ENCODE data around the gene XXYLT1.
"Not testable (repeated sequence)": the region's sequence is repeated elsewhere in the genome, so short reads cannot be mapped to it uniquely, and the experiment has no call there.

XXYLT1 gene

DNA sequence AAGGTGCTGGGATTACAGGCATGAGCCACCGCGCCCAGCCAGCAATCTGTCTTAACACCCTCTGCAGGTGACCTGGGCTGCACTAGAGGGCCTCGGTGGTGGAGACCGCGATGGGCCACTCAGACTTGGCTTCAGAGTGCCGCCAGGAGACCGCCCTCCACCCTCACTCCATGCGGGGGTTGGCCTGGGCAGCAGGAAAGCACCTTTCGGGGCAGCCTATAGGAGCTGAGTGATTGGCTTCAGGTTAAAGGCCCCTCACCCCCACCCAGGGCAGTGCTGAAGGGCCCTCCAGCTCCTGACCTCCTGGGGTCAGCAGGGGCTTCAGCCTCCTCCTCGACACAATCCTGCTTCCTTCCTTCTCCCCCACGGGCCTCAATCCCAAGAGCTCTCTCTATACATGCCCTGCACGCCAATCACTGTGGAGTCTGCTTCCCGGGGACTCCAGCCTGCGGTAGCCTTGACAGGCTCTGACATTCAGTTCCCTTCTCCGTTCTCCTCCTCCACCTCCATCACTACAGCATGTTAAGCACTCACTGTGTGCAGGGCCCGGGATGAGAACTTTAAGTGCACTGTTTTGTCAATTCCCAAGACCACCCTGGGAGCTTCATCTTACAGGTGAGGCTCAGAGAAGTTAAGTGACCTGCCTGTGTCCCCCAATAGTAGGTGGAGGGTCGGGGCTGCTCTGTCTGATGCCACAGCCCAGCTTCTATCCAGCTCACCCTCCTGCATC lies 225.3 kb downstream of the XXYLT1 start:
- H3K27me3 ChIP-seq (ENCODE audit: control insufficient read depth, insufficient read depth, low read length) = peaks cover 46% of the 10 kb centered on the region
- no peak overlapping the region for H3K9ac ChIP-seq (ENCODE audit: low read depth, low read length)
- H3K36me3 ChIP-seq (ENCODE audit: insufficient read depth, low read length) = no peaks in the 10 kb centered on the region
- no peaks in the 10 kb centered on the region for H3K4me1 ChIP-seq (ENCODE audit: control insufficient read depth, insufficient read depth, low read length)
- H3K4me3 ChIP-seq (ENCODE audit: low read length) = no peak overlapping the region
- no peak overlapping the region for H3K4me2 ChIP-seq (ENCODE audit: low read length)
- no peaks in the 10 kb centered on the region for H3K9me3 ChIP-seq (replicated peaks; ENCODE audit: low read length)

DNA sequence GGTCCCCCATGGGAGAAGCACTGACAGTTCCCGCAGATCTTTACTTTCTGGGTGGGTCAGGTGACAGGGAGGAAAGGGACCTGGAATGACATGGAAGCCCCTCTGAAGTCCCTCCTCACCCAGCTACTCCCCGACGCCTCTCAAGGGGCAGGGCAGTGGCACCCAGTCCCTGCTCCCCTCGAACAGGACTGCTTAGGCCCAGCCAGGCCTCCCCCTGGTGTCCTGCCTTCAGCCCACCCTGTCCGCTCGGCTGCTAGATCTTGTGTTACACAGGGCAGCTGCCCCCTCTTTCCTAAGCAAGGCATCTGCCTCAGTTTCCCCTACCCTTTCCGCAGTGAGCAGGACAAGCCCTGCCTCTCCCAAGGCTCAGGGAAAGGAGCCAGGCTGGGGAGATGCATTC lies 226.5 kb downstream of the XXYLT1 start:
- Histone ChIP-seq H3K9ac (ENCODE audit: low read depth, low read length) (no peak overlapping the region), H3K36me3 (ENCODE audit: insufficient read depth, low read length) (no peaks in the 10 kb centered on the region), H3K4me2 (ENCODE audit: low read length) (no peak overlapping the region), H3K4me3 (ENCODE audit: low read length) (no peak overlapping the region), H3K9me3 (replicated peaks; ENCODE audit: low read length) (no peaks in the 10 kb centered on the region), H3K27me3 (ENCODE audit: control insufficient read depth, insufficient read depth, low read length) (peaks cover 47% of the 10 kb centered on the region), H3K4me1 (ENCODE audit: control insufficient read depth, insufficient read depth, low read length) (no peaks in the 10 kb centered on the region)

DNA sequence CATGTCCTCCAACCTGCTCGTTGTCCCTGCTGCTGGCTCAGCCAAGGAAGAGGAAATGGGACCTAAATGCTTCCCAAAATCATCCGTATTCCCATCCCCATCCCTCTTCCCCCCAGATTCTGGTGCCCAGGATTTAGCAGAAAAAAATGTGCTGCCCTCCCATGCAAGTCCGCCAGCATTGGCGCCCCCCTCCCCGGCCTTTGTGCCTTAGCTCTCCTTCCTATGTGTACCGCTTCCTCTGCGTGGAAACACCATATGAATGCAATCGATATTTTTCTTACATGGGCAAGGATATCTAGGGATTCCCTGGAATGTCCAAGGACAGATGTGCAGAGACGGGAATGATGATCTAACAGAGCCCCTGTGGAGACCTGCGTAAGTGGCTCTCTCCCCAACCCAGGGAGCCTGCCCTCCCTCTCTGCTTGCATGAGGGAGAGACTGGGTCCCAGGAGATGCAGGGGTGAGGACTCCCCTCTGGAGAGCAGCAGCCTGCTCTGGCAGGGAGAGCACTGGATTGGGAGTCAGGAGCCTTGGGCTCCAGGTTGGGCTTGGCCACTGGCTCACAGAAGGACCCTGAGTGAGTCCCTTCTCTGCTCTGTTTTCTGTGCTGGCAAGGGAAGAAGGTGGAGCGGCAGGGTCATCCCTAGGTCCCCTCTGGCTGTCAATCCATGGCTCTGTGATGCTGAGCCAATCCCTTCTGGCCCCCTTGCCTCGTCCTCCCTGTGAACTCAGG lies 227.2 kb downstream of the XXYLT1 start:
- H3K4me3 ChIP-seq (ENCODE audit: low read length) = no peak overlapping the region
- no peaks in the 10 kb centered on the region for H3K9me3 ChIP-seq (replicated peaks; ENCODE audit: low read length)
- no peaks in the 10 kb centered on the region for H3K4me1 ChIP-seq (ENCODE audit: control insufficient read depth, insufficient read depth, low read length)
- H3K4me2 ChIP-seq (ENCODE audit: low read length) = no peak overlapping the region
- H3K36me3 ChIP-seq (ENCODE audit: insufficient read depth, low read length) = no peaks in the 10 kb centered on the region
- no peak overlapping the region for H3K9ac ChIP-seq (ENCODE audit: low read depth, low read length)
- H3K27me3 ChIP-seq (ENCODE audit: control insufficient read depth, insufficient read depth, low read length) = peaks cover 47% of the 10 kb centered on the region

DNA sequence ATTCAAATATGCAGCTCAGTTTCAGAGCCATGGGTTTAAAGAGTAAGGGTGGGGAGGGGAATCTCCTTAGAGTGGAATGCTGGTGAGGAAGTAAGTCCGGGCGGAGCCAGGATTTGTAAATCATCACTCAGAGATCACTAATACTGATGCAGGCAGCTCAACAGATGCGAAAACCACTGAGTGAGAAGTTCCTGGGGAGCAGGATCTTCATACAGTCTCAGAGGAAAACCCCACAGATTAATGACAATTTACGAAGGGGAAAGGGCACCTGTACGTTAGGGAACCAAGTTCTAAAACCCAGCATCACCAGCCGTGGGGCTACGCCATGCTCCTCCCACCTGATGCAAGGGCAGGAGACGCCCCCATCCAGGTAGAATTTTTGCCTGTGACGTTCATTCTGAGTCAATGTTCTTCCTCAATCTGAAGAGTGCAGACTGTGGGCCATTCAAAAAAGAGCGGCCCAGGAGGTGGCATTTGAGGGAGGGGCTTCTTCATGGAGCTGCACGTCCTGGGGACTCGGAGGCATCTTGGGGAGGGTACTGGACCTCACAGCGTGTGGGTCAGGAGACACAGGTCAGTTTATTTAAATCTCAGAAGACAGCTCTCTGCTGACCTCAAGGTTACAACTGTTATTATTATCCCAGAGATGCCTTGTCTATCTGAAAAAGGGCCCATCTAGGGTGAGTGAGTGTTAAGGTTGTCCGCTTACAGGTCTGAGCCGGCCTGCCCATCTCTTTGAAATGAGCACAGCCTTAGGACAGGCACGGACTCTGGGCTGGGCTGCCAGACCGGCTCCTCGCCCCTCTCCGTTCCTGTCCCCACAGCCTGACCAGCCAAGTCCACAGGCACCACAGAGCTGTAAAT lies 228.0 kb downstream of the XXYLT1 start:
- no peak overlapping the region for H3K4me2 ChIP-seq (ENCODE audit: low read length)
- H3K27me3 ChIP-seq (ENCODE audit: control insufficient read depth, insufficient read depth, low read length) = peaks cover 41% of the 10 kb centered on the region
- no peak overlapping the region for H3K9ac ChIP-seq (ENCODE audit: low read depth, low read length)
- no peaks in the 10 kb centered on the region for H3K36me3 ChIP-seq (ENCODE audit: insufficient read depth, low read length)
- no peak overlapping the region for H3K4me3 ChIP-seq (ENCODE audit: low read length)
- H3K4me1 ChIP-seq (ENCODE audit: control insufficient read depth, insufficient read depth, low read length) = no peaks in the 10 kb centered on the region
- no peaks in the 10 kb centered on the region for H3K9me3 ChIP-seq (replicated peaks; ENCODE audit: low read length)

DNA sequence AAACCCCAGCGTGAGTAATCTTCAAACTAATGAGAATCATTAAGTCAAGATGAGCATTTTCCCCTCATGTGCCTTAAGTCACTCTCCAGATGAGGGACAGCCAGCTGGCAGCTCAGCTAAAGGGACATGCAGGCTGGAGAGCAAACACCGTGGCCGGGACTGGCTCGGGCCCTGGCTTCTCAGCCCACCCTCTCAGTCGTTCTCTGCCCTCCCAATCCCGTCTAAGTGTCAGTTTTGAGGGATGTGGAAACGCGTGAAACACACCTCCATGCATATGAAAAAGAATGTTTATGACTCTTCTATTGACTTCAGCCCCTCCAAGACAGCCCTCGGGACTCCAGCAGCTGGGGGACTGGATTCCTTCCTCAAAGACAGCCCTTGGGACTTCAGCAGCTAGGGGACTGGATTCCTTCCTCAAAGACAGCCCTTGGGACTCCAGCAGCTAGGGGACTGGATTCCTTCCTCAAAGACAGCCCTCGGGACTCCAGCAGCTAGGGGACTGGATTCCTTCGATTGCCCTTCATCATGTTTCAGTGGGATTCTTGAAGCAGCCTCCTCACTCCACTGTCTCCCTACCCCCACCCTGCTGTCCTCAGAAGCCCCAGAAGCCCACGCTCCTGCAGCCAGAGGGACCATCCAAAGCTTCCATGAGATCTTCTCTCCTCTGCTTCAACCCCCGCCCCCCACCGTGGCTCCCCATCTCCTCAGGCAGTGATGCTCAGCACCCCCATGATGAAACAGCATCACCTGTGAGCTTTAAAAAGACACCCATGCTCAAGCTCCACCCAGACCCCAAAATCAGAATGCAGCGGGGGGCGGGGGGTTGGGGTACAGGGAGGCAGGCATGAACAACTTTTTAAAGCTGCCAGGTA lies 228.9 kb downstream of the XXYLT1 start:
- Histone ChIP-seq H3K36me3 (ENCODE audit: insufficient read depth, low read length) (no peaks in the 10 kb centered on the region), H3K27me3 (ENCODE audit: control insufficient read depth, insufficient read depth, low read length) (peaks cover 40% of the 10 kb centered on the region), H3K4me1 (ENCODE audit: control insufficient read depth, insufficient read depth, low read length) (no peaks in the 10 kb centered on the region), H3K4me2 (ENCODE audit: low read length) (no peak overlapping the region), H3K4me3 (ENCODE audit: low read length) (no peak overlapping the region), H3K9ac (ENCODE audit: low read depth, low read length) (no peak overlapping the region), H3K9me3 (replicated peaks; ENCODE audit: low read length) (no peaks in the 10 kb centered on the region)

DNA sequence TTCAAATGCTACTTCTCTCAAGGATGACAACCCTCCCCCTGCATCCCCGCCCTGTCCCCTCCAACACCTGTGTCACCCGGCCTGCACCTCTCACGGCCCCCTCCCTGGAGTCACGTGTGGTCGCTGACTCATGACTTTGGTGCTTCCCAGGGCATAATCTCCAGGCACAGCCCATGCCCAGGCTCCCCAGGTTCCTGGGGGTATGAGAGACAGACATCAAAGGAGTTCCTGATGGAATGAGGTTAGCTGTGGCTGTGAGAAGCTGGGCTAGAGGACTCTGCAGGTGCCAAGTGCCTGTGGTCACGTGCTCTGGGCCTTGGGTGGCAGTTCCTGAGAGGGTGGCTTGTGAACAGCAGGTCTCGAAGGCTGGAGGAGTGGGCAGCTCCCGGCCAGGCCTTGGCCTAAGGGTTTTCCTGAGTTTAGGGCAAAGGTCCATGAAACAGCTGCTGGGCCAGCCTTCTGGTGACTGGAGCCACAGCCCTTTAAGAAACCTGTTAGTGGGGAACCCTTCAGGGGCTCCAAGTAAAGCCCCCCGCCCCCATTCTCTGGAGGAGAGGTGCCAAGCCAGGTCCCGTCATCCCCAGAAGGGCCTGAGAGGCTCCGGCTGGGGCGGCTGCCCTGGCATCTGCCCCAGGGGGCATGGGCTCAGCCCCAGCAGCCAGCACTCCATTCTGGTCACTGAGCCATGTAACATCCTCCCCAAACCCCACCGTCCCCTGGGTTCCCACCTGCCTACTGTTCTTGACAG lies 230.0 kb downstream of the XXYLT1 start:
- Histone ChIP-seq H3K27me3 (ENCODE audit: control insufficient read depth, insufficient read depth, low read length) (peaks cover 36% of the 10 kb centered on the region), H3K9me3 (replicated peaks; ENCODE audit: low read length) (no peaks in the 10 kb centered on the region), H3K4me3 (ENCODE audit: low read length) (no peak overlapping the region), H3K4me1 (ENCODE audit: control insufficient read depth, insufficient read depth, low read length) (no peaks in the 10 kb centered on the region), H3K36me3 (ENCODE audit: insufficient read depth, low read length) (no peaks in the 10 kb centered on the region), H3K9ac (ENCODE audit: low read depth, low read length) (no peak overlapping the region), H3K4me2 (ENCODE audit: low read length) (no peak overlapping the region)

DNA sequence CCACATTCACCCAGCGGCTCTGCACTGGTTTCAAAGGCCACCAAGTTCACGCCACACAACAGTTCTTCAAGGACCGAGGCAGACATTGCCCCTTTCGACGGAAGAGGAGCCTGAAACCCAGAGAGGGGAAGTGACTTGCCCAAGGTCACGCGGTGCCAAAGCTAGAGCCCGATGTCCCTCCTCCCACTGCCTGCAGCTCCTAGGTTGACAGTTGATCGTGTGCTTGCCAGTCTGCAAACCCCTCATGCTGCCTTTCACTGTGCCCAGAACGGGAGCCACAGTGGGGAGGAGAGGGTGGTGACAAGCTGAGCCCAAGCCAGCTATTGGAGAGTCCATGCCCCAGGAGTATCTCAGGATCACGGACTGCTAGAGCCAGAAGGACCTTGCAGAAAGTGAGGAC lies 230.9 kb downstream of the XXYLT1 start:
- Histone ChIP-seq H3K9me3 (replicated peaks; ENCODE audit: low read length) (no peaks in the 10 kb centered on the region), H3K27me3 (ENCODE audit: control insufficient read depth, insufficient read depth, low read length) (peaks cover 39% of the 10 kb centered on the region), H3K4me1 (ENCODE audit: control insufficient read depth, insufficient read depth, low read length) (no peaks in the 10 kb centered on the region), H3K36me3 (ENCODE audit: insufficient read depth, low read length) (no peaks in the 10 kb centered on the region), H3K4me2 (ENCODE audit: low read length) (no peak overlapping the region), H3K4me3 (ENCODE audit: low read length) (no peak overlapping the region), H3K9ac (ENCODE audit: low read depth, low read length) (no peak overlapping the region)

DNA sequence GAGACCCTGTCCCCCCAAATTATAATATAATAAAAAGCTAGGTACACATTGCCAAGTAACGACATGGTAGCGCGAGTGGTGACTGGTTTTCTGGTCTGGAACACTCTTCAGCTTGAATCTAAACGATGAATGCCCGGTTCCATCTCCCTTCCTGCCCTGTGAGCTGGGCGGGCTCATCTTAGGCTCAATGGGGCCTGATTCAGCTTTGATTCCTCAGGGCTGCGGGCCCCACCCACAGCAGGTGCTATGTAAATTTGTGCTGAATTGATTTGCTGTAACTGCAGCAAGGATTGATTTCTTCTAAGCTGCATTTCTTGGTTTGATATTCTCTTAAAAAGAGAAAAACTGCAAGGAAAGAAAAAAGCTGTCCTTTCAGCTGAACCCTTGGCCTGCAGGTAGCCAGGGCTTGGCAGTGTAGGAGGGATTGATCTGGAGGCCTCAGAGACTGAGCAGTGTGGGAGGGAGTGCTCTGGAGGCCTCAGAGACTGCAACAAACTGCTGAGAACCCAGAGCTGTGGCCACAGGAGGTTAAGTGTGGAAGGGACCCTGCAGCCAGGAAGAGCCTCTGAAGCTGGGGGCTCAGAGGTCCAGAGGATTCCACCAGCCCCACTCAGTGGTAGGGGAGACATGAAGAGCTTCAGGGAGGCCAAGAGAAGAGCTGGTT lies 231.6 kb downstream of the XXYLT1 start:
- no peaks in the 10 kb centered on the region for H3K4me1 ChIP-seq (ENCODE audit: control insufficient read depth, insufficient read depth, low read length)
- H3K4me2 ChIP-seq (ENCODE audit: low read length) = no peak overlapping the region
- H3K27me3 ChIP-seq (ENCODE audit: control insufficient read depth, insufficient read depth, low read length) = peaks cover 39% of the 10 kb centered on the region
- H3K9me3 ChIP-seq (replicated peaks; ENCODE audit: low read length) = no peaks in the 10 kb centered on the region
- no peaks in the 10 kb centered on the region for H3K36me3 ChIP-seq (ENCODE audit: insufficient read depth, low read length)
- H3K9ac ChIP-seq (ENCODE audit: low read depth, low read length) = no peak overlapping the region
- no peak overlapping the region for H3K4me3 ChIP-seq (ENCODE audit: low read length)

DNA sequence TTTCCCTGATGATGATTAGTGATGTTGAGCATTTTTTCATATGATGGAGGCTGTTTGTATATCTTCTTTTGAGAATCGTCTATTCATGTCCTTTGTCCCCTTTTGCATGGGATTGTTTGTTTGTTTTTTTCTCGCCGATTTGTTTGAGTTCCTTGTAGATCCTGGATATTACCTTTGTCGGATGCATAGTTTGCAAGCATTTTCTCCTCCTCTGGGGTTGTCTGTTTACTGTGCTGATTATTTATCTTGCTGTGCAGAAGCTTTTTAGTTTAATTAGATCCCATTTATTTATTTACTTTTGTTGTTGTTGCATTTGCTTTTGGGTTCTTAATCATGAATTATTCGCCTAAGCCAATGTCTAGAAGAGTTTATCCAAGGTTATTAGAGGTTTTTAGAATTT lies 232.8 kb downstream of the XXYLT1 start:
- H3K9ac ChIP-seq (ENCODE audit: low read depth, low read length) = no peak overlapping the region
- H3K4me2 ChIP-seq (ENCODE audit: low read length) = no peak overlapping the region
- no peaks in the 10 kb centered on the region for H3K4me1 ChIP-seq (ENCODE audit: control insufficient read depth, insufficient read depth, low read length)
- peaks cover 35% of the 10 kb centered on the region for H3K27me3 ChIP-seq (ENCODE audit: control insufficient read depth, insufficient read depth, low read length)
- H3K9me3 ChIP-seq (replicated peaks; ENCODE audit: low read length) = no peaks in the 10 kb centered on the region
- H3K4me3 ChIP-seq (ENCODE audit: low read length) = no peak overlapping the region
- H3K36me3 ChIP-seq (ENCODE audit: insufficient read depth, low read length) = no peaks in the 10 kb centered on the region

DNA sequence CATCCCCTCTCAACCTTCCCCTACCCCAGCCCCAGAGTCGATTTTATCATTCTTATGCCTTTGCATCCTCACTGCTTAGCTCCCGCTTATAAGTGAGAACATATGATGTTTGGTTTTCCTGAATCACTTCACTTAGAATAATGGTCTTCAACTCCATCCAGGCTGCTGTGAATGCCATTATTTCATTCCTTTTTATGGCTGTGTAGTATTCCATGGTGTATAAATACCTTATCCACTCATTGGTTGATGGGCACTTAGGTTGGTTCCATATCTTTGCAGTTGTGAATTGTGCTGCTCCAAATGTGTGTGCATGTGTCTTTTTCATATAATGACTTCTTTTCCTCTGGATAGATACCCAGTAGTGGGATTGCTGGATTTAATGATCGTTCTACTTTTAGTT lies 233.4 kb downstream of the XXYLT1 start:
- not testable (repeated sequence) for H3K36me3 ChIP-seq (ENCODE audit: insufficient read depth, low read length); H3K4me2 ChIP-seq (ENCODE audit: low read length)

More for the DNA sequence above, 233.4 kb downstream of the XXYLT1 start:
- H3K9me3 ChIP-seq (replicated peaks; ENCODE audit: low read length); H3K4me3 ChIP-seq (ENCODE audit: low read length); H3K9ac ChIP-seq (ENCODE audit: low read depth, low read length); H3K4me1 ChIP-seq (ENCODE audit: control insufficient read depth, insufficient read depth, low read length): not testable (repeated sequence)
- H3K27me3 ChIP-seq (ENCODE audit: control insufficient read depth, insufficient read depth, low read length) = peaks cover 34% of the 10 kb centered on the region

All from skeletal muscle satellite cell (primary cell).